Stomach smooth muscle (tissue), 2 donors: ENCODE measurements around the gene RNF130.

Experiments used
- H3K27ac ChIP-seq: one replicate; pipeline ENCODE4 v1.7.0; 2013; ENCODE audit warnings: mild to moderate bottlenecking, low read length, inconsistent platforms
- H3K27me3 ChIP-seq, 2 donors: one replicate each; pipeline ENCODE4 v1.7.0; 2013; ENCODE audit warnings: low read length in 2 of 2; ENCODE audit not compliant: insufficient read depth in 2 of 2, control insufficient read depth in 1 of 2
- H3K36me3 ChIP-seq, 2 donors: one replicate each; pipeline ENCODE4 v1.7.0; 2013; ENCODE audit warnings: low read length in 2 of 2; ENCODE audit not compliant: control insufficient read depth in 2 of 2, insufficient read depth in 2 of 2
- H3K4me1 ChIP-seq: one replicate; pipeline ENCODE4 v1.7.0; 2013; ENCODE audit warnings: low read length; ENCODE audit not compliant: control insufficient read depth, insufficient read depth
- H3K4me3 ChIP-seq, 2 donors: one replicate each; pipeline ENCODE4 v1.7.0; 2013; ENCODE audit warnings: low read length in 2 of 2
- H3K9ac ChIP-seq, 2 donors: one replicate each; pipeline ENCODE4 v1.7.0; 2013; ENCODE audit warnings: low read length in 2 of 2, mild to moderate bottlenecking in 1 of 2
- H3K9me3 ChIP-seq, 2 donors: one replicate each; pipeline ENCODE4 v1.7.0; 2013; ENCODE audit warnings: low read length in 2 of 2; ENCODE audit not compliant: control insufficient read depth in 2 of 2
- donor health status: healthy.
- donor health status: Pancreatic carcinoma.

Gene RNF130

DNA sequence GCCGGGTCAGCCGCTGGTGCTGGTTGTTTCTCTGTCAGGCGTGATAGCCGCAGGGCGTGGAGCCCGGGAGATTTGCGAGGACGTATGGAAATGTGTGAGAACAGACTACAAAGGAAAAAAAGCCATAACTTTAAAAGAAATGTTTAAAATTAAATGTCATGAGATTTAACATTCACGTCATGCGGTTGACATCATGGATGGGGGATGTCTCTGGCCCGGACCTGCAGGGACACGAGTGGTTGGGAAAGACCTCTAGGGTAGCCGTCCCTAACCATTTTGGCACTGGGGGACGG is 643 bp upstream of the RNF130 start:
- H3K9me3 ChIP-seq = no peaks in the 10 kb centered on the region
- H3K9ac ChIP-seq = peak overlapping the region; percentile 5 to 69
- H3K27me3 ChIP-seq = no peaks in the 10 kb centered on the region
- peak overlapping the region; percentile 74 for H3K27ac ChIP-seq
- peak overlapping the region; percentile 13 to 94 for H3K4me3 ChIP-seq
- no peaks in the 10 kb centered on the region for H3K36me3 ChIP-seq
- H3K4me1 ChIP-seq = peaks cover 10% of the 10 kb centered on the region

- Histone ChIP-seq H3K4me1 (peaks cover 10% of the 10 kb centered on the region), H3K9me3 (no peaks in the 10 kb centered on the region), H3K9ac (peak overlapping the region; percentile 64 to 80), H3K27ac (peak overlapping the region; percentile 70), H3K4me3 (peak overlapping the region; percentile 82 to 94), H3K27me3 (no peaks in the 10 kb centered on the region), H3K36me3 (no peaks in the 10 kb centered on the region)
Measured at GRCh38 chr5:180070756-180071530, 616 bp downstream of the RNF130 start.

DNA sequence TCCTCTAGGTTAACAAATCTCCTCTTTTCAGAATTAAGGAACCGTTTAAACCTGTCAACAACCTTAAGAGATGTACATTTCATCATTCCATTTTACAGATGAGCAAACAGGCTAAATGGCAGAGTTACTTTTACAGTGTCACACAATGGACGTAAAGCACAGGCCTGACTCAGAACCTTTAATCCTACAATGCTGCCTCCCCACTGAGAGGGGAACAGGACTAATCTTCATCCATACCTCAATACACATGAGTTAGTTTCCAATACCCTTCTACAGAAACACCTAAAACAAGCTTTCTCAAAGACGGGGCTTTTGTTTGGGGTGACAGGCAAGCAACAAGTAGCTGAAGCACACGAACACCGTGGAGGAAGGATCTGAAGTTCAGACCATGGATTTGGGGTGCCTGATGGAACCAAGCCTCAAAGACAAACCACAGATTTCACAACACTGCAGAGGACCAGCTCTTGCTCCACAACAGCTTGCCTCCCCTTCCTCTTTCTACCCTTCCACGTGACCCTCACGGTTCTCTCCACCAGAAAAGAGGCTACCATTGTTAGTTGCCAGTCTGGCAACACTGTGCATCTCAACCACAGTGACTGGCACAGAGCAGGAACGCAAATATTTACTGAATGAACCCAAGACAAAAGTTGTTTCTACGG is 1.8 kb downstream of the RNF130 start:
- no peaks in the 10 kb centered on the region for H3K9me3 ChIP-seq
- no peaks in the 10 kb centered on the region for H3K27me3 ChIP-seq
- no peak overlapping the region for H3K27ac ChIP-seq
- peak overlapping the region; percentile 82 to 94 for H3K4me3 ChIP-seq
- no peaks in the 10 kb centered on the region for H3K36me3 ChIP-seq
- peaks cover 10% of the 10 kb centered on the region for H3K4me1 ChIP-seq
- H3K9ac ChIP-seq = peak overlapping the region; percentile 64 to 80

- Histone ChIP-seq H3K4me1 (peaks cover 10% of the 10 kb centered on the region), H3K27me3 (no peaks in the 10 kb centered on the region), H3K27ac (no peak overlapping the region), H3K4me3 (no peak overlapping the region), H3K9me3 (no peaks in the 10 kb centered on the region), H3K36me3 (no peaks in the 10 kb centered on the region), H3K9ac (no peak overlapping the region)
Measured at GRCh38 chr5:180068519-180069090, 3.0 kb downstream of the RNF130 start.

GRCh38 chr5:180067986-180068385 is 3.6 kb downstream of the RNF130 start:
- H3K27me3 ChIP-seq = no peaks in the 10 kb centered on the region
- no peaks in the 10 kb centered on the region for H3K36me3 ChIP-seq
- no peak overlapping the region for H3K4me3 ChIP-seq
- peaks cover 10% of the 10 kb centered on the region for H3K4me1 ChIP-seq
- H3K27ac ChIP-seq = no peak overlapping the region
- no peaks in the 10 kb centered on the region for H3K9me3 ChIP-seq
- H3K9ac ChIP-seq = no peak overlapping the region

DNA sequence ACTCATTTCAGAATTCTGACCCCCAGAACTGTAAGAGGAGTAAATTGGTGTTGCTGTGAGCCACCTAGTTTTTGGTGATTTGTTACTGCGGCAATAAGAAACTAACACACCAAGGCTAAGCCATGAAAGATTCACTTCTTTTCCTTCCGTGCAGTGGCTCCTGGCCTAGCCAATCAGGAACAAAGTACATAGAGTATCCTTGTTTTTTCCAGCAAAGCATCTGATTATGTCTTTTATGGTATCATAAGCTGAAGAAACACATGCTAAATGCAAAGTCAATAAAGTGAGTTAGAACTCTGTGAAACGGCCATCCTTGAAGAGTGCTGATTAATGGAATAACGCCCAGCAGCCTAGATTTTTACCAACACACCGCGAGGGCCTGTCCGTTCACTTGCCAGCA is 11.4 kb downstream of the RNF130 start:
- Histone ChIP-seq H3K27ac (no peak overlapping the region), H3K9ac (no peak overlapping the region), H3K4me1 (no peaks in the 10 kb centered on the region), H3K36me3 (no peaks in the 10 kb centered on the region), H3K27me3 (no peaks in the 10 kb centered on the region), H3K9me3 (no peaks in the 10 kb centered on the region), H3K4me3 (no peak overlapping the region)

GRCh38 chr5:180059326-180059725 is 12.2 kb downstream of the RNF130 start:
- H3K9me3 ChIP-seq = no peaks in the 10 kb centered on the region
- no peaks in the 10 kb centered on the region for H3K4me1 ChIP-seq
- H3K36me3 ChIP-seq = no peaks in the 10 kb centered on the region
- no peak overlapping the region for H3K4me3 ChIP-seq
- no peak overlapping the region for H3K27ac ChIP-seq
- no peak overlapping the region for H3K9ac ChIP-seq
- H3K27me3 ChIP-seq = no peaks in the 10 kb centered on the region

- Histone ChIP-seq H3K9ac (no peak overlapping the region), H3K27ac (no peak overlapping the region), H3K4me1 (no peaks in the 10 kb centered on the region), H3K27me3 (no peaks in the 10 kb centered on the region), H3K36me3 (no peaks in the 10 kb centered on the region), H3K4me3 (no peak overlapping the region), H3K9me3 (no peaks in the 10 kb centered on the region)
Measured at GRCh38 chr5:180056153-180056552, 15.4 kb downstream of the RNF130 start.

GRCh38 chr5:180054226-180054625 is 17.3 kb downstream of the RNF130 start:
- Histone ChIP-seq H3K27ac (no peak overlapping the region), H3K4me1 (no peaks in the 10 kb centered on the region), H3K4me3 (no peak overlapping the region), H3K27me3 (no peaks in the 10 kb centered on the region), H3K9me3 (no peaks in the 10 kb centered on the region), H3K36me3 (no peaks in the 10 kb centered on the region), H3K9ac (no peak overlapping the region)

- H3K27me3 ChIP-seq = no peaks in the 10 kb centered on the region
- H3K9me3 ChIP-seq = no peaks in the 10 kb centered on the region
- no peak overlapping the region for H3K27ac ChIP-seq
- H3K4me1 ChIP-seq = no peaks in the 10 kb centered on the region
- no peak overlapping the region for H3K9ac ChIP-seq
- no peak overlapping the region for H3K4me3 ChIP-seq
- H3K36me3 ChIP-seq = no peaks in the 10 kb centered on the region
Measured at GRCh38 chr5:180053061-180053602, 18.4 kb downstream of the RNF130 start.
